Kidney (tissue), 14 donors: ENCODE results near the gene ORM2. TPM values are rescaled to one million over a fixed set of nuclear protein-coding genes. Genes with fewer than 3 reads are reported as not detected.

Experiments
- DNase-seq, 5 donors: peaks; one replicate each; pipeline ENCODE4 v3.0.0-alpha.2; 2013 to 2020
- FAIRE-seq: peaks from 2 replicates; lab custom pipeline; 2012; peaks lifted over from hg19 to GRCh38; lab: Jason Lieb, UNC
- H3K27ac ChIP-seq, 2 donors: one replicate each; pipeline ENCODE4 v1.7.0; 2013; ENCODE audit warnings: low read depth in 2 of 2, low read length in 2 of 2, inconsistent platforms in 1 of 2
- H3K27me3 ChIP-seq: one replicate; pipeline ENCODE4 v1.7.1; 2013; ENCODE audit warnings: low read length, inconsistent platforms; ENCODE audit not compliant: control insufficient read depth, insufficient read depth
- H3K36me3 ChIP-seq, 3 donors: one replicate each; pipeline versions ENCODE4 v1.7.0 to v1.7.1; 2013; ENCODE audit warnings: low read length in 3 of 3, control low read depth in 1 of 3, inconsistent platforms in 1 of 3; ENCODE audit not compliant: insufficient read depth in 3 of 3, control insufficient read depth in 2 of 3
- H3K4me1 ChIP-seq, 3 donors: one replicate each; pipeline versions ENCODE4 v1.7.0 to v1.7.1; 2013; ENCODE audit warnings: low read length in 3 of 3, inconsistent platforms in 1 of 3, low read depth in 1 of 3; ENCODE audit not compliant: control insufficient read depth in 2 of 3, insufficient read depth in 2 of 3
- H3K4me3 ChIP-seq, 3 donors: one replicate each; pipeline versions ENCODE4 v1.7.0 to v1.8.1; 2013; ENCODE audit warnings: low read length in 3 of 3, control low read depth in 1 of 3, inconsistent platforms in 1 of 3
- H3K9ac ChIP-seq, 3 donors: one replicate each; pipeline versions ENCODE4 v1.7.0 to v1.7.1; 2013; ENCODE audit warnings: low read length in 3 of 3, control low read depth in 1 of 3, inconsistent platforms in 1 of 3
- H3K9me3 ChIP-seq, 3 donors: one replicate each; pipeline versions ENCODE4 v1.7.0 to v1.7.1; 2013; ENCODE audit warnings: low read length in 3 of 3, control low read depth in 1 of 3, inconsistent platforms in 1 of 3; ENCODE audit not compliant: control insufficient read depth in 2 of 3, insufficient read depth in 1 of 3
- intact Hi-C: fragments of 100-400 bp; cut with DNase I; formaldehyde crosslinking; loops from one replicate; pipeline ENCODE4 v1.11.1; 2022
- polyA plus RNA-seq: library from polyadenylated mRNA; stranded (reverse); fragments of 350-450 nt; fragmentation: Illumina TruSeq; extraction: RNeasy Lipid Tissue Mini Kit (QIAGEN cat#74804); gene quantifications from one replicate; pipeline ENCODE4 v1.2.3, GENCODE V29; 2014; ENCODE audit warnings: low read depth, low replicate concordance; ENCODE audit not compliant: insufficient read depth
- total RNA-seq: library from RNA; stranded (reverse); fragmentation: NEBNext Ultra II Directional; extraction: Animal tissue kit (Norgen Biotek cat#: 25700); gene quantifications from one replicate; pipeline ENCODE4 v1.2.1, GENCODE V29; 2021
- TF ChIP-seq, protein P1 (sequence below): IDR thresholded peaks from 3 replicates; pipeline ENCODE4 v1.5.1; 2012; ENCODE audit warnings: mild to moderate bottlenecking, moderate library complexity, borderline replicate concordance; ENCODE audit not compliant: insufficient read depth; ENCODE audit errors: extremely low read depth
- donor health status: control.
- donor health status: control.
- donor health status: control.
- donor health status: control.
- donor health status: control.
- donor health status: DM: yes; HTN: yes; CAD: no.
- donor health status: Normal renal cell carcinoma (clear cell type).

Gene ORM2
- total and polyA plus RNA-seq, 2 donors from 2014 or later = not detected

DNA sequence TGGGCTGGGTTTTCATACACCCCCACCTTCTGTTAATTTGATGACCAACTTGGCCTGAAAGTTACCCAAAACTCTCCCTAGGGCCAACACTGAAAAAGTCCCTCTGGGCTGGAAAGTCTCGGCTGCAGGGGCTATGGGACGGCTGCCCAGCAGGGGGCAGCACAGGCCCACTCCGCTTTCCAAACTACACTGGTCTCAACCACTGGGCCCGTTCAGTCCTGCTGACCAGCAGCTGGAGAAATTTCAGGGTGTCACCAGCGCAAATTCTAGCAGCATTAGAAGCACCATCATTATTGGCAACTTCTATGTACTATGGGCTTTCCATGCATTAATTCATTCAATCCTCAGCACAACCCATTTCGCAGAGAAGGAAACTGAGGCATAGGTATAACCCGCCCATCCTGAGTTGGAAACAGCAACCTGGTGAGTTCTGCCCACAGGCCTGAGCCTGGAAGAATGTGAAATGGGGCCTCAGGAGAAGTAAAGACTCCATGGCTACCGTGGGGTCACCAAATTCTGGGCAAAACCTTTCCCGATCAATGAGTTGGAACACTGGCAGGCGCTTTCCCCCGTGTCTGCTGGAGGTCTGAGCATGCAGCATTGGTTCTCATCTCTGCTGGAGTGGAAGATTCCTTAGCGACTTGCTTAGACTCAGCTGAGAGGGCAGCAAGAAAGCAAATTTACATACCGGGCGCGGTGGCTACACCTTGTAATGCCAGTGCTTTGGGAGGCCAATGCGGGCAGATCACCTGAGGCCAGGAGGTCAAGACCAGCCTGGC, 9.7 kb downstream of the ORM2 start:
- no peak overlapping the region for H3K4me3 ChIP-seq
- TF ChIP-seq, protein P1, sequence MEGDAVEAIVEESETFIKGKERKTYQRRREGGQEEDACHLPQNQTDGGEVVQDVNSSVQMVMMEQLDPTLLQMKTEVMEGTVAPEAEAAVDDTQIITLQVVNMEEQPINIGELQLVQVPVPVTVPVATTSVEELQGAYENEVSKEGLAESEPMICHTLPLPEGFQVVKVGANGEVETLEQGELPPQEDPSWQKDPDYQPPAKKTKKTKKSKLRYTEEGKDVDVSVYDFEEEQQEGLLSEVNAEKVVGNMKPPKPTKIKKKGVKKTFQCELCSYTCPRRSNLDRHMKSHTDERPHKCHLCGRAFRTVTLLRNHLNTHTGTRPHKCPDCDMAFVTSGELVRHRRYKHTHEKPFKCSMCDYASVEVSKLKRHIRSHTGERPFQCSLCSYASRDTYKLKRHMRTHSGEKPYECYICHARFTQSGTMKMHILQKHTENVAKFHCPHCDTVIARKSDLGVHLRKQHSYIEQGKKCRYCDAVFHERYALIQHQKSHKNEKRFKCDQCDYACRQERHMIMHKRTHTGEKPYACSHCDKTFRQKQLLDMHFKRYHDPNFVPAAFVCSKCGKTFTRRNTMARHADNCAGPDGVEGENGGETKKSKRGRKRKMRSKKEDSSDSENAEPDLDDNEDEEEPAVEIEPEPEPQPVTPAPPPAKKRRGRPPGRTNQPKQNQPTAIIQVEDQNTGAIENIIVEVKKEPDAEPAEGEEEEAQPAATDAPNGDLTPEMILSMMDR = peak; percentile 63
- FAIRE-seq (no peak), DNase-seq (peak; percentile 36 to 78 (median 38))
- no peaks in the 10 kb centered on the region for H3K4me1 ChIP-seq
- H3K27me3 ChIP-seq = no peaks in the 10 kb centered on the region
- H3K9ac ChIP-seq = no peak overlapping the region
- no peaks in the 10 kb centered on the region for H3K9me3 ChIP-seq
- H3K27ac ChIP-seq = no peak overlapping the region
- peaks cover 3 to 7% (median 5%) of the 10 kb centered on the region in 3 donors for H3K36me3 ChIP-seq
- intact Hi-C loops = no loop called here

GRCh38 chr9:114341152-114341830, 11.6 kb downstream of the ORM2 start:
- H3K4me3 ChIP-seq = no peak overlapping the region
- peaks cover 5 to 10% (median 5%) of the 10 kb centered on the region in 3 donors for H3K36me3 ChIP-seq
- intact Hi-C loops = no loop called here
- no peaks in the 10 kb centered on the region for H3K9me3 ChIP-seq
- no peaks in the 10 kb centered on the region for H3K4me1 ChIP-seq
- FAIRE-seq (no peak), DNase-seq (peak in 1 of 5 donors; percentile 64)
- H3K27me3 ChIP-seq = no peaks in the 10 kb centered on the region
- H3K9ac ChIP-seq = no peak overlapping the region
- H3K27ac ChIP-seq = no peak overlapping the region
- TF ChIP-seq, protein P1 = no peak

DNA sequence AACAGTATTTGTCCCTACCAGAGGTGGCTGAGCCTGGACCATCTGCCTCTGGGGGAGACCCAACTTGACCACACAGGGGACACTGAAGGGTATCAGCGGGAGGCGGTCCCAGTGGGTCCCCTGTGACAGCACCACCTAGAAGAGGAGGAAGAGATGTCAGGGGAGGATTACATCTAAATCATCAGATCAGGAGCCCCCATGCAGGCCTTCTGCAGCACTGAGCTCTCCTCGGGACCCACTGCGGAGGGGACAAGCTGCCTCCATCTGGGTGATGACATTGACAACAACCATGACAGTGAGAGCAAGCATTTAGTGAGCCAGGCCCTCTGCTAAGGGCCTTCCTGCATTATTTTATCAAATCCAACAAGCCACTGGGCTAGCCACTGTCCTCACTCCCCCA, 12.3 kb downstream of the ORM2 start:
- H3K9ac ChIP-seq = no peak overlapping the region
- intact Hi-C loops = no loop called here
- H3K4me1 ChIP-seq = no peaks in the 10 kb centered on the region
- H3K27me3 ChIP-seq = no peaks in the 10 kb centered on the region
- no peak overlapping the region for H3K27ac ChIP-seq
- no peak overlapping the region for H3K4me3 ChIP-seq
- DNase-seq (peak in 1 of 5 donors; percentile 10), FAIRE-seq (no peak)
- peaks cover 9 to 15% (median 10%) of the 10 kb centered on the region in 3 donors for H3K36me3 ChIP-seq
- H3K9me3 ChIP-seq = no peaks in the 10 kb centered on the region
- TF ChIP-seq, protein P1 = no peak
